NT2/D1 (cell line): ENCODE measurements around the gene MEOX2.

Source experiments
- YY1 ChIP-seq: IDR thresholded peaks from 2 replicates; pipeline ENCODE4 v1.6.1; 2011; ENCODE audit not compliant: insufficient read length, insufficient read depth
- ZNF274 ChIP-seq: IDR thresholded peaks from 2 replicates; pipeline ENCODE4 v1.6.1; 2011; ENCODE audit warnings: mild to moderate bottlenecking, low read depth, low read length

GRCh38 chr7:15684111-15684800 lies 2.2 kb downstream of the MEOX2 start:
- TF ChIP-seq YY1: no peak
- no peak for TF ChIP-seq ZNF274
